Bronchial epithelial cell (primary cell): ENCODE data around the gene FAR2. TPM values are rescaled to one million over a fixed set of nuclear protein-coding genes. Genes with fewer than 3 reads are reported as not detected.
"Not testable (repeated sequence)": the region's sequence is repeated elsewhere in the genome, so short reads cannot be mapped to it uniquely, and the experiment has no call there.

Source experiments
- DNase-seq: peaks from one replicate; pipeline ENCODE4 v3.0.0-alpha.2; 2010; ENCODE audit warnings: low read depth
- FAIRE-seq: peaks from 2 replicates; lab custom pipeline; 2011; peaks lifted over from hg19 to GRCh38; lab: Jason Lieb, UNC
- H3K27me3 ChIP-seq: 2 replicates; pipeline ENCODE4 v1.5.1; 2011; ENCODE audit warnings: low read length; ENCODE audit not compliant: control insufficient read depth, insufficient read depth
- H3K36me3 ChIP-seq: 2 replicates; pipeline ENCODE4 v1.5.1; 2011; ENCODE audit warnings: low read length; ENCODE audit not compliant: control insufficient read depth, insufficient read depth
- H3K4me3 ChIP-seq: 2 replicates; pipeline ENCODE4 v1.5.1; 2011; ENCODE audit warnings: mild to moderate bottlenecking, low read depth, low read length, control low read depth
- total RNA-seq: library from RNA; depleted of rRNA; stranded (reverse); fragments of >200 nt; gene quantifications from 2 replicates; pipeline ENCODE4 v1.2.1, GENCODE V29; 2014
- TF ChIP-seq, protein P1 (sequence below): IDR thresholded peaks from 2 replicates; pipeline ENCODE4 v1.5.1; 2011; ENCODE audit warnings: mild to moderate bottlenecking, moderate library complexity, low read length, control low read depth, inconsistent platforms; ENCODE audit not compliant: insufficient read depth, severe bottlenecking

The FAR2 gene
- total RNA-seq, 1 donor from 2014 or later: 2.4 TPM

DNA sequence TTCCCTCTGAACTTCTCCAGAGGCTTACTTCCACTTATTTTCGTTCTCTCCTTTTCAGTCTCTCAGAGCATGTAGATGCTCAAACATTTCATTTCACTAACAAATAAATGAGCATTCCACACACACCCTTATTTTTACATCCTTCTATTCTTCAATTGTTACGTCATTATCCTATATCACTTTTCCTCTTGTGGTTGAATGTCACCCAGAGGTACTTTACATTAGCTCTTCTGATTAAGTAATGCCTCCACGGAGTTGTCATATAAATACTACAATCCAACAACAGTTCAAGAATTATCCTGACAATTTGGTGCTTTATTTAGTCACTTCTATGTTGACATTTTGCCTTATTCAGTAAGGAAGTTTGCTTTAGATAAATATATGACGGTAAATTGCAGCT, 18.4 kb downstream of the FAR2 start:
- no peak for FAIRE-seq
- H3K27me3 ChIP-seq: no peaks in the 10 kb centered on the region
- no peak overlapping the region for H3K4me3 ChIP-seq
- no peak for DNase-seq
- TF ChIP-seq, protein P1, sequence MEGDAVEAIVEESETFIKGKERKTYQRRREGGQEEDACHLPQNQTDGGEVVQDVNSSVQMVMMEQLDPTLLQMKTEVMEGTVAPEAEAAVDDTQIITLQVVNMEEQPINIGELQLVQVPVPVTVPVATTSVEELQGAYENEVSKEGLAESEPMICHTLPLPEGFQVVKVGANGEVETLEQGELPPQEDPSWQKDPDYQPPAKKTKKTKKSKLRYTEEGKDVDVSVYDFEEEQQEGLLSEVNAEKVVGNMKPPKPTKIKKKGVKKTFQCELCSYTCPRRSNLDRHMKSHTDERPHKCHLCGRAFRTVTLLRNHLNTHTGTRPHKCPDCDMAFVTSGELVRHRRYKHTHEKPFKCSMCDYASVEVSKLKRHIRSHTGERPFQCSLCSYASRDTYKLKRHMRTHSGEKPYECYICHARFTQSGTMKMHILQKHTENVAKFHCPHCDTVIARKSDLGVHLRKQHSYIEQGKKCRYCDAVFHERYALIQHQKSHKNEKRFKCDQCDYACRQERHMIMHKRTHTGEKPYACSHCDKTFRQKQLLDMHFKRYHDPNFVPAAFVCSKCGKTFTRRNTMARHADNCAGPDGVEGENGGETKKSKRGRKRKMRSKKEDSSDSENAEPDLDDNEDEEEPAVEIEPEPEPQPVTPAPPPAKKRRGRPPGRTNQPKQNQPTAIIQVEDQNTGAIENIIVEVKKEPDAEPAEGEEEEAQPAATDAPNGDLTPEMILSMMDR: no peak
- no peaks in the 10 kb centered on the region for H3K36me3 ChIP-seq

DNA sequence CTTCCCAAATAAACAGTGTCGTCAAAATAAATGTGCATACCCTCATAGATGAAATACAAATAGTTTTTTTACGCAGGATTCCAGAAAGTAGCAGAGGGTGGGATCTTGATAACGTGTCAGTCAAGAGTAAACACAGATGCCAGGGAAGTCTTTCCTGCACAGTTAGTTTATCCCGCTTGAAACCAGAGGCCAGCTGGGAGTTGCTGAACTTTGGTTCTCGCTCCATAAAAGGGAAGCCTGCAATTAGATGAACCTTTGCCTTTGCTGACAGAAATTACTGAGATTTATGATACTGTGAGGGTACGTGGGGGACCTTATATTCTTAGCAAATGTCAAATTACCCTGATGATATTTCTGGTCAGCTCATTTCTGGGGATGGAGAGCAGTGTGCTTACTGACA, 18.9 kb downstream of the FAR2 start:
- Histone ChIP-seq H3K27me3 (no peaks in the 10 kb centered on the region), H3K4me3 (no peak overlapping the region), H3K36me3 (no peaks in the 10 kb centered on the region)
- DNase-seq (no peak), FAIRE-seq (no peak)
- TF ChIP-seq, protein P1: no peak

DNA sequence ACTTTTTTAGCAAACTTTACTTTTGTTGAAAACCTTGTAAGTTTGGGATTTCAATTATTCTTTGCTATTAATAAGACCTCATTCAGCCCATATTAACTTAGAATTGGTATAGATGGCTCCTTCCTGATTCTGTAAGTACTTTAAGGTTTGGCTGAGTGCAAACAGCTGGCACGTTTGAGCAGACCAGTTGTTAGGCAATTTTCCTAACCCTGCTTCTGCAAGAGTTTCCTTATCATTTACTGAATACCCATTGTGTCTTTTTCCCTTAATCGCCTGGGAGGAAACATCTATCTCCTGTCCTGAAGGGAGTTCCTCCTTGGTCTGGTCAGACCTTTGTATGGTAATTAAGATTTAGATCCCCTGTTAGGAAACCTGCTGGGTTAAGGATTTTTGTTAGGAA, 20.9 kb downstream of the FAR2 start:
- DNase-seq, FAIRE-seq, H3K4me3 ChIP-seq, H3K27me3 ChIP-seq, H3K36me3 ChIP-seq: not testable (repeated sequence)

DNA sequence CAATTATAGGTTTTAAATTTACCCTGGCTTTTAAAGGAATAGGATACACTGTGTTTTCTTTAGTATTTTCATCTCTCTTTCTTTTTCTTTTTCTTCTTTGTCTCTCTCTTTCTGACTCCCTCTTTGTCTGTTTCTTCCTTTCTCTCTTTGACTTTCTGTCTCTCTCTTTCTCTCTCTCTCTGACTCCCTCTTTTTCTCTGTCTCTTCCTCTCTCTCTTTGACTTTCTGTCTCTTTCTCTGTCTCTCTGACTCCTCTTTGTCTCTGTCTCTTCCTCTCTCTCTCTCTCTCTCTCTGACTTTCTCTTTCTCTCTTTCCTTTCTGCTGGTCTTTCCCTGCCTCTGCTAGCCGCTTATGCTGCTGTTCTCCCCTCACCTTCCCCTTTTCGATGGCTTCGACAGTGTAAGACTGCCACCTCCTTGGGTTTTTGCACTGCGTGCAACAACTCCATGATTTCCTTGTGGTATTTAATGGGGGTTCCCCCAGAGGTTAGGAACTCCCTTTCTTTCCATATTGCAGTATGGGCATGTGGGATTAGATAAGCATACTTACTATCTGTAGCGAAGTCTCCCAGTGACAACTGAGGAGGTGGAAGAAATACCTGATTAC, 21.5 kb downstream of the FAR2 start:
- H3K36me3 ChIP-seq, H3K4me3 ChIP-seq, H3K27me3 ChIP-seq, DNase-seq, FAIRE-seq: not testable (repeated sequence)

DNA sequence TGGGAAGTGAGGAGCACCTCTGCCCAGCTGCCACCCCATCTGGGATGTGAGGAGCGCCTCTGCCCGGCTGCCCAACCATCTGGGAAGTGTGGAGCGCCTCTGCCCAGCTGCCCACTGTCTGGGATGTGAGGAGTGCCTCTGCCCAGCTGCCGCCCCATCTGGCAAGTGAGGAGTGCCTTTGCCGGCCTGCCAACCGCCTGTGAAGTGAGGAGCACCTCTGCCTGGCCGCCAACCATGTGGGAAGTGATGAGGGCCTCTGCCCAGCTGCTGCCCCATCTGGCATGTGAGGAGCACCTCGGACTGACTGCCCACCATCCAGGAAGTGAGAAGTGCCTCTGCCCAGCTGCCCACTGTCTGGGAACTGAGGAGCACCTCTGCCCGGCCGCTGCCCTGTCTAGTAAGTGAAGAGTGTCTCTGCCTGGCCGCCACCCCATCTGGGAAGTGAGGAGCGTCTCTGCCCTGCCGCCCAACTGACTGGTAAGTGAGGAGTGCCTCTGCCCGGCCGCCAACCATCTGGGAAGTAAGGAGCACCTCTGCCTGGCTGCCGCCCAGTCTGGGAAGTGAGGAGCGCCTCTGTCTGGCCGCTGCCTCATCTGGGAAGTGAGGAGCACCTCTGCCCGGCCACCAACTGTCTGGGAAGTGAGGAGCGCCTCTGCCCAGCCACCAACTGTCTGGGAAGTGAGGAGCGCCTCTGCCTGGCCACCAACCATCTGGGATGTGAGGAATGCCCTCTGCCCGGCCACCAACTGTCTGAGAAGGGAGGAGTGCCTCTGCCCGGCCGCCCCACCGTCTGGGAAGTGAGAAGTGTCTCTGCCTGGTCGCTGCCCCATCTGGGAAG, 22.6 kb downstream of the FAR2 start:
- no peak for DNase-seq
- Histone ChIP-seq H3K27me3 (no peaks in the 10 kb centered on the region), H3K36me3 (no peaks in the 10 kb centered on the region), H3K4me3 (no peak overlapping the region)
- no peak for FAIRE-seq
- TF ChIP-seq, protein P1: no peak

DNA sequence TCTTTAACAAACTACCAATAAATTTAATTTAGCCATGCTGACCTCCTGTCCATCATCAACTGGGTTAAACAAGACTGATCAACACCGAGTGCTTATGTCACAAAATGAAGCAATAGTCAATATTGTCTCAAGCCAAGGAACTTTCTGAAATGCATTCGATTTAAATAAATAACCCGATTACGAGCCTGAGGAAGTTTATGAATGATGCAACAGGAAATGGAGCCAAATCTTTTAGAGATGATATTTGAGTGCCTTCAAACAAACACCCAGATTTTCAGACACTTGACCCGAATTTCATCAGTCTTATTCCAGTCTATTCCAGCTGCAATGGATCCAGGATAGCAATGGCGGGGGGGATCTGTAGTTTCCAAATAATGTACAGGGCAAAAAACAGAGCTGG, 27.9 kb downstream of the FAR2 start:
- Histone ChIP-seq H3K27me3 (no peaks in the 10 kb centered on the region), H3K36me3 (no peaks in the 10 kb centered on the region), H3K4me3 (no peak overlapping the region)
- TF ChIP-seq, protein P1: no peak
- DNase-seq (peak; percentile 10), FAIRE-seq (no peak)

DNA sequence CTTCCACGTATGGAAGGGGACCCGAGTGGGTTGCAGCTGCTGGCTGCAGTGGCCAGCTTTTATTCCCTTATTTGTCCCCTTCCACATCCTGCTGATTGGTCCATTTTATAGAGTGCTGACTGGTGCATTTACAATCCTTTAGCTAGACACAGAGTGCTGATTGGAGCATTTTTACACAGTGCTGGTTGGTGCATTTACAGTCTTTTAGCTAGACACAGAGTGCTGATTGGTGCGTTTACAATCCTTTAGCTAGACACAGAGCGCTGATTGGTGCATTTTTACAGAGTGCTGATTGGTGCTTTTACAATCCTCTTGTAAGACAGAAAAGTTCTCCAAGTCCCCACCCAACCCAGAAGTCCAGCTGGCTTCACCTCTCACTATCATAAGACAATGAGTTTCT, 33.2 kb downstream of the FAR2 start:
- not testable (repeated sequence) for H3K27me3 ChIP-seq, H3K4me3 ChIP-seq, H3K36me3 ChIP-seq, FAIRE-seq, DNase-seq
